Lower lobe of right lung (tissue), 2 donors: ENCODE measurements around the gene CCNY. TPM values are rescaled to one million over a fixed set of nuclear protein-coding genes. Genes with fewer than 3 reads are reported as not detected.
"Not testable (repeated sequence)": the region's sequence is repeated elsewhere in the genome, so short reads cannot be mapped to it uniquely, and the experiment has no call there.

Experiments used
- ATAC-seq, 2 donors: fragments of 200-7000 bp; cut with Tn5 transposase; one replicate each; pipeline ENCODE4 v1.9.1; 2020 to 2022; ENCODE audit warnings: mild to moderate bottlenecking in 2 of 2, moderate library complexity in 2 of 2
- DNase-seq: peaks from one replicate; pipeline ENCODE4 v3.0.0-alpha.2; 2020
- H3K27ac ChIP-seq: fragments of 200-600 bp; one replicate; pipeline ENCODE4 v1.8.0; 2022
- H3K27me3 ChIP-seq: fragments of 200-600 bp; one replicate; pipeline ENCODE4 v1.8.0; 2022; ENCODE audit warnings: low read depth
- H3K36me3 ChIP-seq: fragments of 200-600 bp; one replicate; pipeline ENCODE4 v1.8.0; 2022; ENCODE audit warnings: mild to moderate bottlenecking
- H3K4me1 ChIP-seq: fragments of 200-600 bp; one replicate; pipeline ENCODE4 v1.8.0; 2022
- H3K4me3 ChIP-seq: fragments of 200-600 bp; one replicate; pipeline ENCODE4 v1.8.0; 2022; ENCODE audit warnings: mild to moderate bottlenecking
- H3K9me3 ChIP-seq: fragments of 200-600 bp; one replicate; pipeline ENCODE4 v1.8.0; 2022
- intact Hi-C: fragments of 100-400 bp; cut with DNase I; formaldehyde crosslinking; loops from one replicate; pipeline ENCODE4 v1.11.0; 2022
- total RNA-seq: library from RNA; stranded (reverse); fragmentation: NEBNext Ultra II Directional; extraction: Animal tissue kit (Norgen Biotek cat#: 25700); gene quantifications from one replicate; pipeline ENCODE4 v1.2.1, GENCODE V29; 2021
- TF ChIP-seq, protein P1 (sequence below): fragments of 200-600 bp; IDR thresholded peaks from one replicate; pipeline ENCODE4 v1.8.0; 2022; ENCODE audit warnings: antibody characterized with exemption, mild to moderate bottlenecking
- donor health status: DM: no; HTN: yes; CAD: no; lungs with severe emphysema.

The CCNY gene
- total RNA-seq, 1 donor from 2014 or later = 64.5 TPM

DNA sequence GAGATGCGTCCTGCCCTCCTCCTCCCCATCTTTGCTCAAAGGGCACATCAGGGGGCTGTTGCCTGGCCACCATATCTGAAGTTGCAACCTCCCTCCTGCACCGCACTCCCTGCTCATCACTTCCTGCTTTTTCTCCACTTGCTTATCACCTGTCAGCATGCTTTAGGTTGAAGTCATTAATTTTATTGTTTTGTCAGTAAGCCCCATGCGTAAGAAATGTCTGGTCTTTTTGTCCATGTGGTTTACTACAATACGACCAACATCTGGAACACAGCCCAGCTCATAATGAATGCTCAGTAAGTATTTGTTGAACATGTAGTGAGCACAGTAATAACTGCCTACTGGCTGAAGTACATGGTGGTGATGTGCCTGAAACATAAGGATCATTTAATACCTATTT lies 197.3 kb downstream of the CCNY start:
- H3K27me3 ChIP-seq = no peaks in the 10 kb centered on the region
- DNase-seq = no peak
- H3K4me3 ChIP-seq = no peak overlapping the region
- intact Hi-C loops = no loop called here
- ATAC-seq = no peak
- H3K27ac ChIP-seq = no peak overlapping the region
- H3K9me3 ChIP-seq = no peaks in the 10 kb centered on the region
- TF ChIP-seq, protein P1, sequence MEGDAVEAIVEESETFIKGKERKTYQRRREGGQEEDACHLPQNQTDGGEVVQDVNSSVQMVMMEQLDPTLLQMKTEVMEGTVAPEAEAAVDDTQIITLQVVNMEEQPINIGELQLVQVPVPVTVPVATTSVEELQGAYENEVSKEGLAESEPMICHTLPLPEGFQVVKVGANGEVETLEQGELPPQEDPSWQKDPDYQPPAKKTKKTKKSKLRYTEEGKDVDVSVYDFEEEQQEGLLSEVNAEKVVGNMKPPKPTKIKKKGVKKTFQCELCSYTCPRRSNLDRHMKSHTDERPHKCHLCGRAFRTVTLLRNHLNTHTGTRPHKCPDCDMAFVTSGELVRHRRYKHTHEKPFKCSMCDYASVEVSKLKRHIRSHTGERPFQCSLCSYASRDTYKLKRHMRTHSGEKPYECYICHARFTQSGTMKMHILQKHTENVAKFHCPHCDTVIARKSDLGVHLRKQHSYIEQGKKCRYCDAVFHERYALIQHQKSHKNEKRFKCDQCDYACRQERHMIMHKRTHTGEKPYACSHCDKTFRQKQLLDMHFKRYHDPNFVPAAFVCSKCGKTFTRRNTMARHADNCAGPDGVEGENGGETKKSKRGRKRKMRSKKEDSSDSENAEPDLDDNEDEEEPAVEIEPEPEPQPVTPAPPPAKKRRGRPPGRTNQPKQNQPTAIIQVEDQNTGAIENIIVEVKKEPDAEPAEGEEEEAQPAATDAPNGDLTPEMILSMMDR = no peak
- H3K36me3 ChIP-seq = peaks cover 61% of the 10 kb centered on the region
- no peaks in the 10 kb centered on the region for H3K4me1 ChIP-seq

DNA sequence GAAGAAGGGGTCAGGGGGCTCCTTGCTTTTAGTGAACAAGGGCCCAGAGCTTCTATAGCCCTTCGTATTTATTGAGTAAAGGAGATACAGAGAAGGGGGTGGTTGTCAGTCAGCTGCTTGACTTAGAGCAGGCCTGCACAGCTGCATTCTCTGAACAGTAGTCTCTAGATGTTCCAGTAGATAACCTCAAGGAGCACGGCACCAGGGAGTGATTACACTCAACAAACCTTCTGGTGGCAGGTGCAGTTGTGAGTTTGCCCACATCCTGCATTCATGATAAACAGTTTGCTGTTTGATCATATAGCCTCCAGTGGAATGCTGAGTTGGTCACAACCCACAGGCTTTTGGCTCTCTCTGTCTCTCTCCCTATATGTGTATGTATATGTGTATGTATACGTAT lies 198.8 kb downstream of the CCNY start:
- intact Hi-C loops = no loop called here
- Histone ChIP-seq H3K4me1 (no peaks in the 10 kb centered on the region), H3K27me3 (no peaks in the 10 kb centered on the region), H3K36me3 (peaks cover 56% of the 10 kb centered on the region), H3K9me3 (no peaks in the 10 kb centered on the region), H3K4me3 (no peak overlapping the region), H3K27ac (no peak overlapping the region)
- ATAC-seq (no peak), DNase-seq (no peak)
- TF ChIP-seq, protein P1 = no peak

DNA sequence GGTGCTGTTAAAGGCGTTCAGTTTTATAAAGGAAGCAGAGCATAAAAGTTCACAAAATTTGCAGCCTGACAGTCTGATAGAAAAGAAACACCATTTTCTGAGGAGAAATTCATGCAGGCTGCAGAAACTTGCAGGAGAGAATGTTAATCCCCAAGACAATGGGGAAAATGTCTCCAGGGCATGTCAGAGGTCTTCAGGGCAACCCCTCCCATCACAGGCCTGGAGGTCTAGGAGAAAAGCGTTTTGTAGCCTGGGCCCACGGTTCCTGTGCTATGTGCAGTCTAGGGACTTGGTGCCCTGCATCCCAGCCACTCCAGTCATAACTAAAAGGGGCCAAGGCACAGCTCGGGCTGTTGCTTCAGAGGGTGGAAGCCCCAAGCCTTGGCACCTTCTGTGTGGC lies 200.5 kb downstream of the CCNY start:
- no peaks in the 10 kb centered on the region for H3K4me1 ChIP-seq
- TF ChIP-seq, protein P1 = no peak
- intact Hi-C loops = no loop called here
- DNase-seq = no peak
- H3K27ac ChIP-seq = no peak overlapping the region
- H3K27me3 ChIP-seq = no peaks in the 10 kb centered on the region
- no peaks in the 10 kb centered on the region for H3K9me3 ChIP-seq
- H3K36me3 ChIP-seq = peaks cover 40% of the 10 kb centered on the region
- no peak overlapping the region for H3K4me3 ChIP-seq
- no peak for ATAC-seq

DNA sequence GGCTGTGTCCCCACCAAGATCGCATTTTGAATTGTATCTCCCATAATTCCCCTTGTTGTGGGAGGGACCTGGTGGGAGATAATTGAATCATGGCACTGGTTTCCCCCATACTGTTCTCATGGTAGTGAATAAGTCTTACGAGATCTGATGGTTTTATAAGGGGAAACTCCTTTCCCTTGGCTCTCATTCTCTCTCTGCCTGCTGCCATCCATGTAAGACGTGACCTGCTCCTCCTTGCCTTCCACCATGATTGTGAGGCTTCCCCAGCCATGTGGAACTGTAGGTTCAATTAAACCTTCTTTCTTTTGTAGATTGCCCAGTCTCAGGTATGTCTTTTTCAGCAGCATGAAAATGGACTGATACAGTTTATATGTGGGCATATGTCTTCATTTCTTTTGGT lies 201.6 kb downstream of the CCNY start:
- H3K4me1 ChIP-seq, intact Hi-C loops, H3K4me3 ChIP-seq, ATAC-seq, DNase-seq, H3K9me3 ChIP-seq, H3K27me3 ChIP-seq, H3K27ac ChIP-seq: not testable (repeated sequence)
- peaks cover 36% of the 10 kb centered on the region for H3K36me3 ChIP-seq

DNA sequence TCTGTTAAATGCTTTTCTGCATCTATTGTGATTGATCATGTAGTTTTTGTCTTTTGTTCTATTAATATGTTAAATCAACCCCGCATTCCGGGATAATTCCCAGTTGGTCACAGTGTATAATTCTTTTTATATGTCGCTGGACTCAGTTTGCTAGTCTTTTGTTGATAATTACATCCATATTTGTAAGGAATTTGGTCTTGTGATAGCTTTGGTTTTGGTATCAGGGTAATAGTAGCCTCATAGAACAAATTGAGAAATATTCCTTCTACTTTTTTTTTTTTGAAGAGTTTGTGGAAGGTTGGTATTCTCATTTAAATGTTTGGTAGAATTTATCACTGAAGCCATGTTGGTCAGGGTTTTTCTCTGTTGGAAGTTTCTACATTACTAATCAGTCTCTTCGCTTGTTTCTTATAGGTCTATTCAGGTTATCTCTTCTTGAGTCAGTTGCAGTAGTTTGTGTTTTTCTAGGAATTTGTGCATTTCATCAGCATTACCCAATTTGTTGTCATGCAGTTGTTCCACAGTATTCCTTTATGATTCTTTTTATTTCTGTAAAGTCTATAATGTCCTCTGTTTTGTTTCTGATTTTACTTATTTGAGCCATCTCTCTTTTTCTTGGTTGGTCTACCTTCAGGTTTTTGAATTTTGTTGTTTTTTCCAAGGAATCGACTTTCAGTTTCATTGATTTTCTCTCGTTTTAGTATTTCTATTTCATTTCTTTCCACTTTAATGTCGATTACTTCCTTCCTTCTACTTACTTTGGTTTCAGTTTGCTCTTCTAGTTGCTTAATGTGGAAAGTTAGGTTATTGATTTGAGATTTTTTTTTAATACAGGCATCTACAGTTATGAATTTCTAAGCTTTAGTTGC lies 204.2 kb downstream of the CCNY start:
- TF ChIP-seq, protein P1 = no peak
- H3K9me3 ChIP-seq = no peaks in the 10 kb centered on the region
- H3K27me3 ChIP-seq = no peaks in the 10 kb centered on the region
- ATAC-seq = no peak
- no peak overlapping the region for H3K27ac ChIP-seq
- no peak for DNase-seq
- no peak overlapping the region for H3K4me3 ChIP-seq
- peaks cover 15% of the 10 kb centered on the region for H3K36me3 ChIP-seq
- no peaks in the 10 kb centered on the region for H3K4me1 ChIP-seq
- intact Hi-C loops = no loop called here

DNA sequence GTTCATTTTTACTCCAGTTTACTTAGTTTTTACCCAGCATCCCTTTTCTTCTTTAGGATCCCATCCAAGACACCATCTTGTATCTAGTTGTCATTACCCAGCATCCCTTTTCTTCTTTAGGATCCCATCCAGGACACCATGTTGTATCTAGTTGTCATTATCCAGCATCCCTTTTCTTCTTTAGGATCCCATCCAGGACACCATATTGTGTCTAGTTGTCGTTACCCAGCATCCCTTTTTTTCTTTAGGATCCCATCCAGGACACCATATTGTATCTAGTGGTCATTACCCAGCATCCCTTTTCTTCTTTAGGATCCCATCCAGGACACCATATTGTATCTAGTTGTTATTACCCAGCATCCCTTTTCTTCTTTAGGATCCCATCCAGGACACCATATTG lies 205.4 kb downstream of the CCNY start:
- H3K36me3 ChIP-seq = peaks cover 11% of the 10 kb centered on the region
- H3K4me1 ChIP-seq = no peaks in the 10 kb centered on the region
- H3K27me3 ChIP-seq = no peaks in the 10 kb centered on the region
- TF ChIP-seq, protein P1 = no peak
- intact Hi-C loops = no loop called here
- H3K27ac ChIP-seq = no peak overlapping the region
- no peaks in the 10 kb centered on the region for H3K9me3 ChIP-seq
- ATAC-seq = no peak
- H3K4me3 ChIP-seq = no peak overlapping the region
- DNase-seq = no peak
